HG03521 (cell line): ENCODE results near the gene NELFE.
"Not testable (repeated sequence)": the region's sequence is repeated elsewhere in the genome, so short reads cannot be mapped to it uniquely, and the experiment has no call there.

Experiments used
- ATAC-seq: cut with Tn5 transposase; IDR thresholded peaks from one replicate; pipeline ENCODE4 v1.9.1; 2021; ENCODE audit warnings: mild to moderate bottlenecking, moderate library complexity; ENCODE audit not compliant: unreplicated experiment

Gene NELFE

GRCh38 chr6:31949926-31950548 lies 8.7 kb downstream of the NELFE start:
- no peak for ATAC-seq

GRCh38 chr6:31948753-31949413 lies 9.9 kb downstream of the NELFE start:
- no peak for ATAC-seq

DNA sequence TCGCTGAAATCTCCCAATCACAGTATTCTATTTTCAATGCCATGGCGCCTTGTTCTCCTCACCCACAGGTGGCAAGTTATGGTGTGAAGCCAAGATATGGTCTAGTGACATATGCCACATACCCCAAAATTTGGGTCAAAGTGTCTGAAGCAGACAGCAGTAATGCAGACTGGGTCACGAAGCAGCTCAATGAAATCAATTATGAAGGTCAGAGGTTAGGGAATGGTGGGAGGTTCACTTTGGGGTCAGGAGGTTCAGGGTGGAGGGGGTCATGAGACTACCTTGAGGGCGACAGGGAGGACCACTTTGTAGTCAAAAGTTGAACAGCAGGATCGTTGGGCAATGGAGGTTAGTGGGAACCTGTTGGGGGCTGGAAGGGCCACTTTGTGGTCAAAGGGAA lies 10.5 kb downstream of the NELFE start:
- ATAC-seq, result no peak

DNA sequence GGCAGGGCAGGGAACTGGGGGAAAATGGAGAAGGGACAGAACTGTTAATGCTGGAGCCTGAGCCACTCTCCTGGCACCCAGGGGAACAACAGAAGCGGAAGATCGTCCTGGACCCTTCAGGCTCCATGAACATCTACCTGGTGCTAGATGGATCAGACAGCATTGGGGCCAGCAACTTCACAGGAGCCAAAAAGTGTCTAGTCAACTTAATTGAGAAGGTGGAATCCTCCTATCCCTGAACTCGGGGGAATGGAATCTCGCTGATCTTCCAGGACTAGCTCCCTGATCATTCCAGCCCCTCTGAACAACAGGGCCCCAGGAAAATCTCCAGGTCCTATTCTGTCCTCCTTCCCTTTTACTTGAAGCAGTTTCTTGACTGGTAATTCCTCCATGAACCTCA lies 10.9 kb downstream of the NELFE start:
- ATAC-seq, result no peak

DNA sequence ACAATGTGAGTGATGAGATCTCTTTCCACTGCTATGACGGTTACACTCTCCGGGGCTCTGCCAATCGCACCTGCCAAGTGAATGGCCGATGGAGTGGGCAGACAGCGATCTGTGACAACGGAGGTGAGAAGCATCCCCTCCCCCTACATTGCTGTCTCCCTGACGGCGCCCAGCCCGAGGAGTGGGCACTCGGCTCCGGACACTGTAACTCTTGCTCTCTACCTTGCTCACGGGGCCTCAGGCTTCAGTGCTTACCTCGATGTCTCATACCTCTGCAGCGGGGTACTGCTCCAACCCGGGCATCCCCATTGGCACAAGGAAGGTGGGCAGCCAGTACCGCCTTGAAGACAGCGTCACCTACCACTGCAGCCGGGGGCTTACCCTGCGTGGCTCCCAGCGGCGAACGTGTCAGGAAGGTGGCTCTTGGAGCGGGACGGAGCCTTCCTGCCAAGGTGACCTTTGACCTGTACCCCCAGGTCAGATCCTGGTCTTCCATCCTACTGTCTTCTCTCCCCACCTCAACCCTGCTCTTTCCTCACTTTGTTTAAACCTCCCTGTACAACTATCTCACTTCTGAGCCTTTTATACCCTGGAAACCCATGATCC lies 11.6 kb downstream of the NELFE start:
- no peak for ATAC-seq

DNA sequence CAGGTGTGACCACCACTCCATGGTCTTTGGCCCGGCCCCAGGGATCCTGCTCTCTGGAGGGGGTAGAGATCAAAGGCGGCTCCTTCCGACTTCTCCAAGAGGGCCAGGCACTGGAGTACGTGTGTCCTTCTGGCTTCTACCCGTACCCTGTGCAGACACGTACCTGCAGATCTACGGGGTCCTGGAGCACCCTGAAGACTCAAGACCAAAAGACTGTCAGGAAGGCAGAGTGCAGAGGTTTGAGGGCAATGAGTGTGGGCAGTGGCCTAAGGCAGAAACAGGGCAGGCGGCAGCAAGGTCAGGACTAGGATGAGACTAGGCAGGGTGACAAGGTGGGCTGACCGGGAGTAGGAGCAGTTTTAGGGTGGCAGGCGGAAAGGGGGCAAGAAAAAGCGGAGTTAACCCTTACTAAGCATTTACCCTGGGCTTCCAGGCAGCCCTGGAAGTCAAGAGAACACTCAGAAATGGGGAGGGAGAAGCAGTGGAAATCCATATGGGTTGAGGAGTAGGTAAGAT lies 12.3 kb downstream of the NELFE start:
- ATAC-seq, result no peak

- no peak for ATAC-seq
These were observed 13.0 kb downstream of the NELFE start, which contains the start of gene CFB for GRCh38 chr6:31945507-31946369. Gene CFB (plus strand): TSS chr6:31946095. CDS start chr6:31946222, 127 bp downstream.

DNA sequence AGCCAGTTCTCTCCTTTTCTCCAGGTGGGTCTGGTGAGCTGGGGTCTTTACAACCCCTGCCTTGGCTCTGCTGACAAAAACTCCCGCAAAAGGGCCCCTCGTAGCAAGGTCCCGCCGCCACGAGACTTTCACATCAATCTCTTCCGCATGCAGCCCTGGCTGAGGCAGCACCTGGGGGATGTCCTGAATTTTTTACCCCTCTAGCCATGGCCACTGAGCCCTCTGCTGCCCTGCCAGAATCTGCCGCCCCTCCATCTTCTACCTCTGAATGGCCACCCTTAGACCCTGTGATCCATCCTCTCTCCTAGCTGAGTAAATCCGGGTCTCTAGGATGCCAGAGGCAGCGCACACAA lies 13.6 kb downstream of the NELFE start:
- ATAC-seq, result no peak

GRCh38 chr6:31943742-31944141 lies 15.0 kb downstream of the NELFE start:
- no peak for ATAC-seq

DNA sequence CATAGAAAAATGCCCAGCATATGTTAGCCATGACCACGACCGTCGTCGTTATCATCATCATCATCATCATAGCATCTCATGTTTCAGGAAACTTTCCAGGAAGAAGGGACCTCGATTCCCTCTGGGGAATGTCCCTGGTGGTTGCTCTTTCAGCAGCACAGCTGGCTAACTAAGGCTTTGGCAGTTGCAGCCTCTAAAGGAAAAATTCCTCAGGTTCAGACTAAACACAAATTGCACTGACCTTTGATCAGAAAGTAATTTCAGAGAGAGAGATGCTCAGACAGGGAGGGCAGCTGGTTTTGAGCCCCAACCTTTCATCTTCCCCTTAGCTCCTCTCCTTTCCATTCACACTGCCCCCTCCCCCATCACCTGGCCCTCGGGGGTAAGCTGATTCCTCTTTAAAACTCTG lies 18.5 kb downstream of the NELFE start:
- ATAC-seq, result no peak

GRCh38 chr6:31935823-31936222 lies 22.9 kb downstream of the NELFE start:
- ATAC-seq, result no peak

DNA sequence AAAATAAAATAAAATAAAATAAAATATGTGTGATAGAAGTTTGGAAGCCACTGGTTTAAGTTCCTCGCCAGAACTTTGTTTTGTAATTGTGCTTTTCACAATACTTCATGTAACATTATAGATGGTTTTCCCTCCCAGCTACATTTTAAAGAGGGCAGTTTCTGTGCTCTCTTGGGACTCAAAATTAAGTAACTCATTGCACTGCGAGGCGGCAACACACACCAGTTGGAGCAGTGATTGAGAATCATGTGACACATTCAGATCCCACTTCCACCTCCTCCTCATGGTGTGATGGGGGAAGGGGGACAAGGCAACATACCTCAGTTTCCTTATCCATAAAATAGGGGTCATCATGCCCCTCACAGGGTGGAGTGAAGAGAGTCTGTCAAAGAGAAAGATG lies 23.8 kb downstream of the NELFE start:
- ATAC-seq, result no peak

GRCh38 chr6:31933537-31933936 lies 25.2 kb downstream of the NELFE start:
- no peak for ATAC-seq

DNA sequence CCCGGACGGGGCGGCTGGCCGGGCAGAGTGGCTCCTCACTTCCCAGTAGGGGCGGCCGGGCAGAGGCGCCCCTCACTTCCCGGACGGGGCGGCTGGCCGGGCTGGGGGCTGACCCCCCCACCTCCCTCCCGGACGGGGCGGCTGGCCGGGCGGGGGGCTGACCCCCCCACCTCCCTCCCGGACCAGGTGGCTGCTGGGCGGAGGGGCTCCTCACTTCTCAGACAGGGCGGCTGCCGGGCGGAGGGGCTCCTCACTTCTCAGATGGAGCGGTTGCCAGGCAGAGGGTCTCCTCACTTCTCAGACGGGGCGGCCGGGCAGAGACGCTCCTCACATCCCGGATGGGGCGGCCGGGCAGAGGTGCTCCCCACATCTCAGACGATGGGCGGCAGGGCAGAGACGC lies 26.6 kb downstream of the NELFE start:
- not testable (repeated sequence) for ATAC-seq

DNA sequence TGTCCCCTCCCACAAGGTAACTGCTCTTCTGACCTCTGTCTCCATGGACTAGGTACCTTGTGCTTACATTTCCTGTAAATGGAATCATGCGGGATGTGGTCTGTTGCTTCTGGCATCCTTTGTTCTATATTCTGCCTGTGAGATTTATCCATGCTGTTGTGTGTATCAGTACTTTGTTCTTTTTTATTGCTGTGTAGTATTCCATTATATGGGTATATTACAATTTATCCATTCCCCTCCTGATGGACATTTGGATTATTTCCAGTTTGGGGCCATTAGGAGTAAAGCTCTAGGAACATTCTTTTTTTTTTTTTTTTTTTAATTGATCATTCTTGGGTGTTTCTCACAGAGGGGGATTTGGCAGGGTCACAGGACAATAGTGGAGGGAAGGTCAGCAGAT lies 27.8 kb downstream of the NELFE start:
- ATAC-seq, result no peak

- ATAC-seq, result no peak
These were observed 30.2 kb downstream of the NELFE start for GRCh38 chr6:31928672-31928939.

DNA sequence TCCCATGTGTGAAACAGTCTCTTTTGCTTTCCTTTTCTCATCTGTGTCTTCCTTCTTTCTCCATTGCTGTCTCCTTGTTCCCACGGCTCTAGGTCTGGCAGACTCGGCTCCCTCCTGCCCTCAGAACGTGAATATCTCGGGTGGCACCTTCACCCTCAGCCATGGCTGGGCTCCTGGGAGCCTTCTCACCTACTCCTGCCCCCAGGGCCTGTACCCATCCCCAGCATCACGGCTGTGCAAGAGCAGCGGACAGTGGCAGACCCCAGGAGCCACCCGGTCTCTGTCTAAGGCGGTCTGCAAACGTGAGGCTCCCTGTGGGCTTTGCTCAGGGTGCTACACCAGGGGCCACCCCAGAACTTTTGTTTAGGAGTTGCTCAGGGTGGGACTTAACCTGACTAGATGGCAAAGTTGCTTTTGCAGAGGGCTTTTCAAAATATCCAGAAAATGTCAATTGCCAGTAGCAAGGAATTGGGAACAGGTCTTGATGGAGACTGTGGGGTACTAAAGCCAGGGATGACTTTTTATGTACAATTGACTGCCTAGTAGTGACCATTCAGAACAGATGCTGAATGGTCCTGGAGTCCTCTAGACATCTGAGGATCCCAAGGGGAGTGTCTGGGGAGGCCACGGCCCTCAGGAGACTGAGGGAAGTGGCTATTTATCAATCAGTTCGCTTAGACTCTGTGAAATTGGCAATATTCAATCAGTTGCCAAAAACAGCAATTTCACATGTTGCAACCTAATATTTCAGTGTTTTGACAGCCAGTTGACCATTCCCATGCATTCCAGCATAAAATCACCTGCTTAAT lies 30.7 kb downstream of the NELFE start:
- ATAC-seq, result no peak

DNA sequence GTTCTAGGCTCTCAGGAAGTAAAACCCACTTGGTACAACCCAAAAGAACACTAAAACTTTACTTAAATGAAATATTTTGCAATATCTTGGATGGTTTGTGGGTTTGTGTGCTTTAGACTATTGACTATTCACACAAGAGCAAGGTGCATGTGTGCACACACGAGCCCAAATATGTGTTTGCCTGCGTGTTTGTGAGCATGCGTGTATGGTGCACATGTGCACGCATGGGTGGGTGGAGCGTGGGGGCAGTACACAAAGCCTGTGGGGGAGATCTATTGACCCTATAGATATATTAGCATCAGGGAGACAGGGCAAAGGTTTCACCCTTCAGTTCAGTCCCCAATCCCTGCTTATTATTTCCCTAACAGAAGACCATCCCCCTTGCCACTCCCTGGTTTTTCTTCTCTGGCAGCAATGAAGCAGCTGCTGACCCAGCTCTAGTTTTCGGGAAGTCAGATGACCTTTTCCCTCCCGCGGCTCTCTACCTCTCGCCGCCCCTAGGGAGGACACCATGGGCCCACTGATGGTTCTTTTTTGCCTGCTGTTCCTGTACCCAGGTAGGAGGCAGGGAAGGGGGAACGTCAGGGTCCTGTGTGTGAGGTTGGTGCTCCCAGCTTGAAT lies 31.4 kb downstream of the NELFE start, which contains the start of gene C2:
Gene C2 (plus strand): TSS at position 476 of the 621 bp plus-strand sequence. CDS start 36 bp downstream, at position 512.
- ATAC-seq, result no peak

DNA sequence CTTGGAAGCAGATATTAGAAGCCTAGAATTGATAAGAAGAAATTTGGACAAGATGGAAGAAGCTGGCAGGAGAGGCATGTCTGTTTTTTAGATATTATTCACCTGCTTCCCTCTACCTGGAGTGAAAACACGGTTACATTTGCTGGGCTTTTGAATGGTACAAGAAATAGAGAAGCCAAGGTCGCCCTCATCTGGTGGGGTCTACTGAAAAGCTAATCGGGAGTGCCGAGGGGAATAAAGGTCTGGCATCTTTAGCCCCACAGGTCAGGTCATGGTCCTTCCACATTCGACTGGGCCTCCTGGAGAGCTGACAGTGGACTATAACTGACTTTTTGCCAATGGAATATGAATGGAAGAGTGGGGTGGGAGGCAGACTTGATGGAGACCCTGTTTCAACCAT lies 35.8 kb downstream of the NELFE start:
- no peak for ATAC-seq

DNA sequence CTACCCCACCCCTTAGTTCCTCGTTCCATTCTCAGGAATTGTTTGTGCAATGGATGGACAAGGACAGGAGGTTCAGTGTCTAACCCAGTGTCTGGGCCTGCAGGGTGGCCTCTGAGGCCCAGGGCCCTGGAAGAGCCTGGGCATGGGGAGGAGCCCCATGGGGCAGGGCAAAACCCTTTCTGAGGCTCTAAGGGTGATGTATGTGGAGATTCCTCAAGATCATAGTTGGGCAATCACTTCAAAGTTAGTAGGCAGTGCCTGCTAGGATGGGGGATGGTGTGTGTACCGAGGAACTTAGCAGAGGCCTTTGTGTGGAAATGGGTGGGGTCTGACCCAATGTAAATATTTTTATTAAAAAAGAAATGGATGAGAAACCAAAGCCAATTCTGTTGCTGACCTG lies 38.0 kb downstream of the NELFE start:
- no peak for ATAC-seq
